Pancreas (tissue), 10 donors: ENCODE data around the gene FBXO46. TPM values are rescaled to one million over a fixed set of nuclear protein-coding genes. Genes with fewer than 3 reads are reported as not detected.

ENCODE experiments used
- ATAC-seq, 4 donors: fragments of 200-7000 bp; cut with Tn5 transposase; one replicate each; pipeline versions ENCODE4 v1.8.0 to v1.9.1; 2020; ENCODE audit warnings: mild to moderate bottlenecking in 4 of 4, moderate library complexity in 4 of 4
- DNase-seq, 6 donors: peaks; one replicate each; pipeline ENCODE4 v3.0.0-alpha.2; 2020
- FAIRE-seq: peaks from 2 replicates; lab custom pipeline; 2012; peaks lifted over from hg19 to GRCh38; lab: Jason Lieb, UNC
- H3K27ac ChIP-seq, 4 donors: fragments of 200-600 bp; sonication (generic); 1 replicate in 3 of 4; 2 replicates in 1 of 4; pipeline versions ENCODE4 v1.5.0 to v1.8.0; 2020
- H3K27me3 ChIP-seq, 4 donors: fragments of 200-600 bp; one replicate each; pipeline ENCODE4 v1.8.0; 2021
- H3K36me3 ChIP-seq, 3 donors: fragments of 200-600 bp; sonication (generic) in 1 of 3; one replicate each; pipeline versions ENCODE4 v1.5.0 to v1.8.0; 2020 to 2021
- H3K4me1 ChIP-seq, 3 donors: fragments of 200-600 bp; one replicate each; pipeline ENCODE4 v1.8.0; 2021
- H3K4me3 ChIP-seq, 4 donors: fragments of 200-600 bp; sonication (generic) in 2 of 4; one replicate each; pipeline versions ENCODE4 v1.5.0 to v1.8.0; 2020 to 2021
- H3K9me3 ChIP-seq, 4 donors: fragments of 200-600 bp; one replicate each; pipeline ENCODE4 v1.8.0; 2021
- CTCF ChIP-seq, 4 donors: fragments of 200-600 bp; sonication (generic) in 3 of 4; IDR thresholded peaks; one replicate each; pipeline versions ENCODE4 v1.5.0 to v1.8.0; 2021; ENCODE audit warnings: antibody characterized with exemption in 4 of 4
- WGBS, 2 donors: extraction: QIAGEN DNeasy Blood & Tissue Kit; methylation state at CpG; one replicate each; pipeline ENCODE4 v1.1.7; 2013; 5-methylcytosine and 5-hydroxymethylcytosine counted together
- intact Hi-C, 3 donors: fragments of 100-400 bp; cut with DNase I; formaldehyde crosslinking; loops; one replicate each; pipeline versions ENCODE4 v1.11.1 to v1.14.2; 2022
- polyA plus RNA-seq, 2 donors: library from polyadenylated mRNA; stranded (reverse); fragments of 200-250 nt; gene quantifications; one replicate each; pipeline ENCODE4 v1.2.3, GENCODE V29; 2013
- total RNA-seq, 6 donors: library from RNA; stranded (reverse); fragmentation: NEBNext Ultra II Directional in 4 of 6; extraction: Animal tissue kit (Norgen Biotek cat#: 25700) in 4 of 6; gene quantifications; one replicate each; pipeline versions ENCODE4 v1.2.1 to v1.2.4, GENCODE V29; 2021 to 2023
- donor health status: healthy with polysubstance abuse.
- donor health status: DM: no; HTN: no; CAD: no; lungs with moderate emphysema.
- donor health status: DM: no; HTN: no; CAD: no.
- donor health status: control.
- donor health status: control.
- donor health status: Bipolar disorder and iron deficiency.
- donor health status: DM: yes; HTN: yes; CAD: no.
- donor health status: DM: no; HTN: no; CAD: no.
- donor health status: DM: no; HTN: no; CAD: no.
- donor health status: DM: yes; HTN: yes; CAD: no.

FBXO46 gene
- total and polyA plus RNA-seq, 8 donors, result 6.7 to 11.3 (median 9.5) TPM

- peak overlapping the region; percentile 77 to 96 (median 84) for H3K27ac ChIP-seq
- H3K4me3 ChIP-seq, result peak overlapping the region; percentile 24 to 51 (median 37)
- ATAC-seq (peak; percentile 90 to 95 (median 93)), DNase-seq (peak; percentile 98 to 99 (median 99)), FAIRE-seq (peak; percentile 97)
- 0 to 1% methylated on average over 50 to 51 of the region's 51 CpGs for WGBS, 2 donors
- no peaks in the 10 kb centered on the region for H3K27me3 ChIP-seq
- peaks cover 0 to 14% (median 8%) of the 10 kb centered on the region in 3 donors for H3K4me1 ChIP-seq
- no peak for TF ChIP-seq CTCF (IDR thresholded peaks at IDR 0.05)
- intact Hi-C loops, result loop anchor here in 1 of 3 donors (10.0 kb wide), 1 partner anchor 47 kb away; the partner anchor contains the start of gene SIX5
- no peaks in the 10 kb centered on the region for H3K36me3 ChIP-seq
- H3K9me3 ChIP-seq, result no peaks in the 10 kb centered on the region
Measured at GRCh38 chr19:45717131-45717982, 13.3 kb downstream of the FBXO46 start.

GRCh38 chr19:45716359-45717130, 14.2 kb downstream of the FBXO46 start:
- Histone ChIP-seq H3K27ac (peak overlapping the region; percentile 47 to 86 (median 68)), H3K4me1 (peaks cover 0 to 14% (median 8%) of the 10 kb centered on the region in 3 donors), H3K4me3 (peak overlapping the region; percentile 24 to 51 (median 37)), H3K36me3 (no peaks in the 10 kb centered on the region), H3K27me3 (no peaks in the 10 kb centered on the region), H3K9me3 (no peaks in the 10 kb centered on the region)
- WGBS, 2 donors, result 1% methylated on average over 24 of the region's 24 CpGs
- ATAC-seq, result peak; percentile 4 to 34 (median 21)
- intact Hi-C loops, result loop anchor here in 1 of 3 donors (10.0 kb wide), 1 partner anchor 48 kb away; the partner anchor contains the start of gene SIX5
- no peak for FAIRE-seq
- DNase-seq, result no peak
- TF ChIP-seq CTCF (IDR thresholded peaks at IDR 0.05), result no peak

- intact Hi-C loops, result loop anchor here in 1 of 3 donors (10.0 kb wide), 1 partner anchor 50 kb away; the partner anchor contains the start of gene SIX5
- no peak overlapping the region for H3K27ac ChIP-seq
- no peak for ATAC-seq
- H3K36me3 ChIP-seq, result no peaks in the 10 kb centered on the region
- H3K4me3 ChIP-seq, result no peak overlapping the region
- DNase-seq, result no peak
- no peaks in the 10 kb centered on the region for H3K27me3 ChIP-seq
- H3K4me1 ChIP-seq, result peaks cover 0 to 9% (median 8%) of the 10 kb centered on the region in 3 donors
- no peak for TF ChIP-seq CTCF (IDR thresholded peaks at IDR 0.05)
- no peak for FAIRE-seq
- no peaks in the 10 kb centered on the region for H3K9me3 ChIP-seq
- WGBS, 2 donors, result 95 to 96% methylated on average over 3 of the region's 3 CpGs
Measured at GRCh38 chr19:45715139-45715538, 15.6 kb downstream of the FBXO46 start.

- ATAC-seq, result no peak
- WGBS, 2 donors, result 91 to 97% methylated on average over 15 of the region's 15 CpGs
- peak in 1 of 6 donors; percentile 82 for DNase-seq
- no peak overlapping the region for H3K4me3 ChIP-seq
- H3K27me3 ChIP-seq, result no peaks in the 10 kb centered on the region
- FAIRE-seq, result no peak
- no peak overlapping the region for H3K27ac ChIP-seq
- intact Hi-C loops, result loop anchor here in 1 of 3 donors (10.0 kb wide), 1 partner anchor 52 kb away; the partner anchor contains the start of gene SIX5
- H3K4me1 ChIP-seq, result peaks cover 0 to 7% (median 5%) of the 10 kb centered on the region in 3 donors
- H3K36me3 ChIP-seq, result no peaks in the 10 kb centered on the region
- TF ChIP-seq CTCF (IDR thresholded peaks at IDR 0.05), result no peak
- H3K9me3 ChIP-seq, result no peaks in the 10 kb centered on the region
Measured at GRCh38 chr19:45713141-45713540, 17.6 kb downstream of the FBXO46 start.
